Activated CD4-positive, alpha-beta T cell treated with anti-CD3 and anti-CD28 coated beads, Interleukin-2, amount 50 U/mL, for 4 hours (primary cell): ENCODE measurements around the gene DCBLD1.

Experiments
- DNase-seq, 2 experiments: peaks; one replicate each; pipeline ENCODE4 v3.0.0-alpha.2; 2020

The DCBLD1 gene

GRCh38 chr6:117561128-117561527 is 78.7 kb downstream of the DCBLD1 start:
- DNase-seq: no peak

- DNase-seq: no peak
Observed at GRCh38 chr6:117564681-117565080, 82.2 kb downstream of the DCBLD1 start.

GRCh38 chr6:117568247-117568646 is 85.8 kb downstream of the DCBLD1 start:
- no peak for DNase-seq

GRCh38 chr6:117568831-117569410 is 86.4 kb downstream of the DCBLD1 start:
- DNase-seq: no peak

- no peak for DNase-seq
Observed at GRCh38 chr6:117573006-117573680, 90.7 kb downstream of the DCBLD1 start.

GRCh38 chr6:117574198-117574597 is 91.7 kb downstream of the DCBLD1 start:
- DNase-seq: no peak

- no peak for DNase-seq
Observed at GRCh38 chr6:117585647-117586046, 103.2 kb downstream of the DCBLD1 start.

GRCh38 chr6:117590447-117590846 is 108.0 kb downstream of the DCBLD1 start:
- DNase-seq: no peak

GRCh38 chr6:117591405-117591804 is 108.9 kb downstream of the DCBLD1 start:
- DNase-seq: no peak

- no peak for DNase-seq
Observed at GRCh38 chr6:117592983-117593759, 110.7 kb downstream of the DCBLD1 start.

- DNase-seq: no peak
Observed at GRCh38 chr6:117595099-117595923, 112.8 kb downstream of the DCBLD1 start.

GRCh38 chr6:117597755-117598154 is 115.3 kb downstream of the DCBLD1 start:
- no peak for DNase-seq
